Nephron progenitor cell (in vitro differentiated cells): ENCODE data around the gene PINK1.
"Not testable (repeated sequence)": the region's sequence is repeated elsewhere in the genome, so short reads cannot be mapped to it uniquely, and the experiment has no call there.

Experiments
- DNase-seq: peaks from one replicate; pipeline ENCODE4 v3.0.0; 2021
- H3K27ac Mint-ChIP-seq: 2 replicates; pipeline ENCODE4 v1.8.0; 2021; ENCODE audit warnings: mild to moderate bottlenecking, moderate library complexity, mixed read lengths
- H3K27me3 Mint-ChIP-seq: 2 replicates; pipeline ENCODE4 v1.8.0; 2021; ENCODE audit warnings: mild to moderate bottlenecking, low read depth, mixed read lengths; ENCODE audit not compliant: poor library complexity
- H3K36me3 Mint-ChIP-seq: 2 replicates; pipeline ENCODE4 v1.8.0; 2021; ENCODE audit warnings: low read depth, mixed read lengths
- H3K4me1 Mint-ChIP-seq: 2 replicates; pipeline ENCODE4 v1.8.0; 2021; ENCODE audit warnings: mixed read lengths
- H3K4me3 Mint-ChIP-seq: 2 replicates; pipeline ENCODE4 v1.8.0; 2021; ENCODE audit warnings: mild to moderate bottlenecking, moderate library complexity, mixed read lengths
- H3K9me3 Mint-ChIP-seq: 2 replicates; pipeline ENCODE4 v1.8.0; 2021; ENCODE audit warnings: mild to moderate bottlenecking, moderate library complexity, mixed read lengths
- TF ChIP-seq, protein P1 (sequence below): fragments of 200-600 bp; sonication (generic); IDR thresholded peaks from 2 replicates; pipeline ENCODE4 v1.5.0; 2021; ENCODE audit warnings: antibody characterized with exemption

The PINK1 gene

DNA sequence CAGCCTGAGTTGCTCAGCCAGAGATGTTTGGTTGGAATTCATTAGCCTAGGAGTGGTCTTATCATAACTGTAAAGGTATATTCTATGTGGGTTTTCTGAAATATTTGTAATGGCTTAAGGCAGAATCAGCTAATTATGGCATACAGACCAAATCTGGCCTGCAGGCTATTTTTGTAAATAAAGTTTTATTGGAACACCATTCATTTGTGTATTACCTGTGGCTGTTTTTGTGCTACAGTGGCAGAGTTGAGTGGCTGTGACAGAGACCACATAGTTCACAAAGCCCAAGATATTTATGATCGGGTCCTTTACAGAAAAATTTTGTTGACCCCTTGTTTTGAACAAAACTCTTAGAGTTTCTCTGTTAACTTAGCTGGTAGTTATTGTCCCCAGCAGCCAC is 35.3 kb downstream of the PINK1 start:
- Mint-ChIP-seq H3K9me3 (peaks cover 3% of the 10 kb centered on the region), H3K27ac (no peak overlapping the region), H3K4me3 (no peak overlapping the region), H3K4me1 (no peaks in the 10 kb centered on the region), H3K36me3 (no peaks in the 10 kb centered on the region), H3K27me3 (peaks cover 6% of the 10 kb centered on the region)
- TF ChIP-seq, protein P1, sequence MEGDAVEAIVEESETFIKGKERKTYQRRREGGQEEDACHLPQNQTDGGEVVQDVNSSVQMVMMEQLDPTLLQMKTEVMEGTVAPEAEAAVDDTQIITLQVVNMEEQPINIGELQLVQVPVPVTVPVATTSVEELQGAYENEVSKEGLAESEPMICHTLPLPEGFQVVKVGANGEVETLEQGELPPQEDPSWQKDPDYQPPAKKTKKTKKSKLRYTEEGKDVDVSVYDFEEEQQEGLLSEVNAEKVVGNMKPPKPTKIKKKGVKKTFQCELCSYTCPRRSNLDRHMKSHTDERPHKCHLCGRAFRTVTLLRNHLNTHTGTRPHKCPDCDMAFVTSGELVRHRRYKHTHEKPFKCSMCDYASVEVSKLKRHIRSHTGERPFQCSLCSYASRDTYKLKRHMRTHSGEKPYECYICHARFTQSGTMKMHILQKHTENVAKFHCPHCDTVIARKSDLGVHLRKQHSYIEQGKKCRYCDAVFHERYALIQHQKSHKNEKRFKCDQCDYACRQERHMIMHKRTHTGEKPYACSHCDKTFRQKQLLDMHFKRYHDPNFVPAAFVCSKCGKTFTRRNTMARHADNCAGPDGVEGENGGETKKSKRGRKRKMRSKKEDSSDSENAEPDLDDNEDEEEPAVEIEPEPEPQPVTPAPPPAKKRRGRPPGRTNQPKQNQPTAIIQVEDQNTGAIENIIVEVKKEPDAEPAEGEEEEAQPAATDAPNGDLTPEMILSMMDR, result no peak
- DNase-seq, result no peak

DNA sequence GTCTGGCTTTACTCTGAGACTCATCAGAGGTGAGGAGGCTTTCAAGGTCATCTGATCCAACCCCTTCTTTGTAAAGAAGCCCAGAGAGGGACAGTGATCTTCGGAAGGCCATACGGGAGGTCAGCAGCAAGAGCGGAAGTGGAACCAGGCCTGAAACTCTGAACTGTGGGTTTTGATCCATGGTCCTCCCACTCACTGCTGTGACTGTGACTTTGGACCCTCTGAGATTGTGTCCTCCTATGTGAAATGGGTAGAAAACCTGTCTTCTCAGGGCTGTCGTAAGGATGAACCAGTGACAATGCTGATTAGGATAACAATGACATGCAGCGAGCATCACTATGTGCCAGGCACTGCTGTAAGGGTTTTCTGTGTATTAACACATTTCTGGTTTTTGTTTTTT is 37.7 kb downstream of the PINK1 start:
- H3K27ac Mint-ChIP-seq, result no peak overlapping the region
- H3K4me3 Mint-ChIP-seq, result no peak overlapping the region
- peaks cover 3% of the 10 kb centered on the region for H3K9me3 Mint-ChIP-seq
- DNase-seq, result no peak
- no peaks in the 10 kb centered on the region for H3K36me3 Mint-ChIP-seq
- no peaks in the 10 kb centered on the region for H3K4me1 Mint-ChIP-seq
- TF ChIP-seq, protein P1, result no peak
- H3K27me3 Mint-ChIP-seq, result peaks cover 6% of the 10 kb centered on the region

GRCh38 chr1:20672265-20672632 is 39.0 kb downstream of the PINK1 start:
- TF ChIP-seq, protein P1, result no peak
- Mint-ChIP-seq H3K27me3 (peaks cover 9% of the 10 kb centered on the region), H3K4me1 (no peaks in the 10 kb centered on the region), H3K27ac (peak overlapping the region; percentile 4), H3K4me3 (no peak overlapping the region), H3K9me3 (no peaks in the 10 kb centered on the region), H3K36me3 (no peaks in the 10 kb centered on the region)
- DNase-seq, result no peak

DNA sequence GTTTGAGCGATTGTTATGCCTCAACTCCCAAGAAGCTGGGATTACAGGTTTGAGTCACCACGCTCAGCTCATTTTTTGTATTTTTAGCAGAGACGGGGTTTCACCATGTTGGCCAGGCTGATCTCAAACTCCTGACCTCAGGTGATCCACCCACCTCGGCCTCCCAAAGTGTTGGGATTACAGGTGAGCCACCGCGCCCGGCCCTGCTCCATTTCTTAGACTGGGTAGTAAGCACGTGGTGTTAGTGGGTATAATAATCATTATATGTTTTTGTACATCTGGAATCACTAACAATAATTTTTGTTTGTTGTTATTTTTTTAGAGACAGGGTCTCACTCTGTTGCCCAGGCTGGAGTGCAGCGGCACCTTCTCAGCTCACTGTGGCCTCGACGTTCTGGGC is 40.4 kb downstream of the PINK1 start:
- H3K4me3 Mint-ChIP-seq, result not testable (repeated sequence)

DNA sequence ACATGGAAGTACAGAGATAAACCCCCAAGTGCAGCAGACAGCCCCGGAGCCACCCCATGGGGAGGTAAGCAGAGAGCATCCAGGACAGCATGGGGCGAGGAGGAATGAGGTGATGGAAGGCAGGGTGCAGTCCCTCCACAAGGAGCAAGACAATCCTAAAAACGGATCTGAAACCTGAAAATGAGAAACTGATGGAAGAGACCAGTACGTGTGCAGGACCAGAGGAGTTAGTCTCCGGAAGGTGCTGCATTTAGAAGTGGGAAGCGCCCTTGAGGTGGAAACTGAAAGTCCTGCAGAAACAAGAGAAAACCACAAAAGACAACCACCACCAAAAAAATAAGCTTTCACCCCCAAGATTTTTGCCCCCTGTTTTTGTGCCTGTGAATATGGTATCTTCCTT is 45.3 kb downstream of the PINK1 start:
- Mint-ChIP-seq H3K36me3 (peaks cover 11% of the 10 kb centered on the region), H3K4me1 (no peaks in the 10 kb centered on the region), H3K27ac (no peak overlapping the region), H3K4me3 (no peak overlapping the region), H3K9me3 (no peaks in the 10 kb centered on the region), H3K27me3 (peaks cover 9% of the 10 kb centered on the region)
- TF ChIP-seq, protein P1, result no peak
- no peak for DNase-seq

More for the DNA sequence above, 40.4 kb downstream of the PINK1 start:
- H3K4me1 Mint-ChIP-seq, H3K27ac Mint-ChIP-seq, H3K36me3 Mint-ChIP-seq, H3K27me3 Mint-ChIP-seq, DNase-seq, H3K9me3 Mint-ChIP-seq: not testable (repeated sequence)

GRCh38 chr1:20680269-20680668 is 47.0 kb downstream of the PINK1 start:
- Mint-ChIP-seq H3K27me3 (peaks cover 9% of the 10 kb centered on the region), H3K4me3 (no peak overlapping the region), H3K36me3 (peaks cover 11% of the 10 kb centered on the region), H3K9me3 (no peaks in the 10 kb centered on the region), H3K27ac (no peak overlapping the region), H3K4me1 (peaks cover 4% of the 10 kb centered on the region)
- TF ChIP-seq, protein P1, result no peak
- DNase-seq, result no peak
